K562 (cell line): Measurements from ENCODE around the gene CEACAM18. TPM values are rescaled to one million over a fixed set of nuclear protein-coding genes. Genes with fewer than 3 reads are reported as not detected.

ENCODE experiments used
- ATAC-seq: fragments of 200-7000 bp; cut with Tn5 transposase; 3 replicates; pipeline ENCODE4 v1.9.1; 2020; ENCODE audit warnings: moderate library complexity
- BruUV-seq: library from RNA; stranded (reverse); fragments of 400-500 nt; replicated peaks from 2 replicates; lab custom pipeline; 2021; lab: Mats Ljungman, UMichigan
- CTCF ChIA-PET: fragments of 300-600 bp; formaldehyde crosslinking; extraction: SDS; loops from one replicate; lab custom pipeline; 2021; ENCODE audit warnings: low intra/inter-chr PET ratio; lab: Yijun Ruan, JAX
- POLR2A ChIA-PET: fragments of 300-600, 350-650 bp; sonication (Branson Sonifier 250); formaldehyde crosslinking; extraction: SDS; loops from one replicate; lab custom pipeline; 2021; ENCODE audit warnings: antibody characterized with exemption, inconsistent platforms; lab: Yijun Ruan, JAX
- DNase-seq, 4 experiments: peaks; one replicate each; pipeline versions ENCODE4 v3.0.0 to v3.0.0-alpha.2; 2011 to 2018; ENCODE audit warnings: low spot score in 3 of 4, mixed read lengths in 3 of 4; ENCODE audit errors: extremely low read depth in 1 of 4
- FAIRE-seq: peaks from 2 replicates; lab custom pipeline; 2011; peaks lifted over from hg19 to GRCh38; lab: Jason Lieb, UNC
- H2AFZ ChIP-seq: 2 replicates; pipeline ENCODE4 v1.6.0; 2011; ENCODE audit warnings: low read depth, low read length, control low read depth, inconsistent platforms
- H3K27ac ChIP-seq: fragments of 200-600 bp; 3 replicates; pipeline ENCODE4 v1.8.0; 2011; ENCODE audit warnings: low read depth, mild to moderate bottlenecking, control low read depth, inconsistent platforms, low read length, moderate library complexity, mixed read lengths; ENCODE audit errors: extremely low read depth
- H3K27me3 ChIP-seq, 2 experiments: fragments of 300-600 bp in 1 of 2; 2 replicates in 1 of 2; 3 replicates in 1 of 2; pipeline versions ENCODE4 v1.6.0 to v1.8.0; 2011; ENCODE audit warnings: inconsistent platforms in 2 of 2, low read length in 2 of 2, mild to moderate bottlenecking in 1 of 2, mixed read lengths in 1 of 2, moderate library complexity in 1 of 2; ENCODE audit not compliant: control insufficient read depth in 2 of 2, insufficient read depth in 2 of 2
- H3K36me3 ChIP-seq: fragments of 300-600 bp; 3 replicates; pipeline ENCODE4 v1.8.0; 2011; ENCODE audit warnings: mild to moderate bottlenecking, low read length, inconsistent platforms; ENCODE audit not compliant: control insufficient read depth, insufficient read depth
- H3K4me1 ChIP-seq, 2 experiments: fragments of 200-600 bp in 1 of 2; replicated peaks in 1 of 2; 2 replicates in 1 of 2; 3 replicates in 1 of 2; pipeline versions ENCODE4 v1.5.1 to v1.8.0; 2011; ENCODE audit warnings: inconsistent platforms in 2 of 2, low read length in 2 of 2, mild to moderate bottlenecking in 1 of 2, mixed read lengths in 1 of 2, moderate library complexity in 1 of 2; ENCODE audit not compliant: control insufficient read depth in 2 of 2, insufficient read depth in 2 of 2
- H3K4me2 ChIP-seq: 2 replicates; pipeline ENCODE4 v1.6.1; 2011; ENCODE audit warnings: low read length, control low read depth, inconsistent platforms, mixed read lengths; ENCODE audit not compliant: insufficient read depth
- H3K4me3 ChIP-seq: fragments of 200-600 bp; sonication (generic), shearing (Covaris generic); 2 replicates; pipeline ENCODE4 v1.5.1; 2016; ENCODE audit warnings: control low read depth, inconsistent platforms
- H3K79me2 ChIP-seq: fragments of 200-600 bp; 3 replicates; pipeline ENCODE4 v1.8.0; 2011; ENCODE audit warnings: low read length, inconsistent platforms; ENCODE audit not compliant: control insufficient read depth, insufficient read depth
- H3K9ac ChIP-seq, 2 experiments: 2 replicates each; pipeline versions ENCODE4 v1.6.0 to v1.6.1; 2011; ENCODE audit warnings: low read depth in 2 of 2, low read length in 2 of 2, control low read depth in 1 of 2, inconsistent platforms in 1 of 2, mild to moderate bottlenecking in 1 of 2, mixed read lengths in 1 of 2; ENCODE audit not compliant: insufficient read depth in 1 of 2
- H3K9me1 ChIP-seq: one replicate; pipeline ENCODE4 v1.6.0; 2011; ENCODE audit warnings: inconsistent platforms, mild to moderate bottlenecking, low read length, moderate library complexity; ENCODE audit not compliant: control insufficient read depth, insufficient read depth
- H3K9me3 ChIP-seq: replicated peaks from 2 replicates; pipeline ENCODE4 v1.5.1; 2011; ENCODE audit warnings: low read depth, low read length, inconsistent platforms; ENCODE audit not compliant: control insufficient read depth, insufficient read depth
- H4K20me1 ChIP-seq: replicated peaks from 2 replicates; pipeline ENCODE4 v1.6.1; 2011; ENCODE audit warnings: low read length, inconsistent platforms, mixed read lengths; ENCODE audit not compliant: control insufficient read depth, insufficient read depth
- CTBP1 ChIP-seq: fragments of 450-650 bp; IDR thresholded peaks from 2 replicates; pipeline ENCODE4 v1.6.1; 2016; ENCODE audit warnings: borderline replicate concordance
- ELF2 ChIP-seq: fragments of 250-450 bp; sonication (Bioruptor Pico); IDR thresholded peaks from 2 replicates; pipeline ENCODE4 v1.5.0; 2021; ENCODE audit warnings: mild to moderate bottlenecking
- NCOA1 ChIP-seq: fragments of 450-650 bp; IDR thresholded peaks from 2 replicates; pipeline ENCODE4 v1.6.1; 2016; ENCODE audit warnings: low read depth
- NFRKB ChIP-seq: fragments of 450-650 bp; IDR thresholded peaks from 2 replicates; pipeline ENCODE4 v1.6.1; 2016; ENCODE audit warnings: low read depth
- PML ChIP-seq: IDR thresholded peaks from 2 replicates; pipeline ENCODE4 v1.6.1; 2012; ENCODE audit warnings: low read length, inconsistent platforms
- POU5F1 ChIP-seq: fragments of 150-350 bp; IDR thresholded peaks from 2 replicates; pipeline ENCODE4 v1.6.1; 2014; ENCODE audit warnings: borderline replicate concordance, low read length, low read depth, mild to moderate bottlenecking; ENCODE audit not compliant: partially characterized antibody
- SAP30 ChIP-seq: fragments of 200-600 bp; sonication (generic); IDR thresholded peaks from 2 replicates; pipeline ENCODE4 v1.6.1; 2012; ENCODE audit warnings: borderline replicate concordance, low read depth, mild to moderate bottlenecking, moderate library complexity, low read length, control low read depth, inconsistent platforms; ENCODE audit not compliant: insufficient read depth, poor library complexity, severe bottlenecking
- SIN3B ChIP-seq: fragments of 450-650 bp; IDR thresholded peaks from 2 replicates; pipeline ENCODE4 v1.6.1; 2017; ENCODE audit warnings: low read depth, mild to moderate bottlenecking, moderate library complexity
- SMARCC2 ChIP-seq: fragments of 450-650 bp; IDR thresholded peaks from 2 replicates; pipeline ENCODE4 v1.6.1; 2017; ENCODE audit warnings: antibody characterized with exemption, moderate library complexity, mild to moderate bottlenecking, low read depth
- YY1 ChIP-seq, 3 experiments: IDR thresholded peaks; 2 replicates each; pipeline ENCODE4 v1.6.1; 2011; ENCODE audit warnings: low read length in 2 of 3, mild to moderate bottlenecking in 2 of 3, moderate library complexity in 2 of 3, borderline replicate concordance in 1 of 3, control low read depth in 1 of 3, low read depth in 1 of 3; ENCODE audit not compliant: insufficient read depth in 3 of 3, insufficient replicate concordance in 2 of 3, control insufficient read depth in 1 of 3, insufficient read length in 1 of 3; ENCODE audit errors: extremely low read depth in 1 of 3
- ZNF134 ChIP-seq: fragments of 250-450 bp; sonication (Bioruptor Pico); conservative IDR thresholded peaks from 2 replicates; pipeline ENCODE4 v1.4.0; 2020
- ZNF24 ChIP-seq: fragments of 450-650 bp; IDR thresholded peaks from 2 replicates; pipeline ENCODE4 v1.6.1; 2016
- WGBS: fragments of 100-300 bp; shearing (Covaris generic); methylation state at CpG from one replicate; pipeline ENCODE4 v1.1.6; 2016; ENCODE audit warnings: low coverage, mixed read lengths; ENCODE audit not compliant: insufficient coverage; ENCODE audit errors: missing lambda C conversion rate; 5-methylcytosine and 5-hydroxymethylcytosine counted together
- in situ Hi-C: fragments of 300-500 bp; cut with MboI; formaldehyde crosslinking; loops from 4 replicates; pipeline ENCODE4 v1.15.0; 2018; ENCODE audit warnings: inconsistent platforms, mixed read lengths
- intact Hi-C: fragments of 100-400 bp; cut with micrococcal nuclease; formaldehyde crosslinking; loops from 2 replicates; pipeline ENCODE4 v1.14.2; 2022
- polyA plus RNA-seq, 8 experiments: library from polyadenylated mRNA; depleted of rRNA in 4 of 8; stranded (reverse) in 5 of 8; unstranded in 3 of 8; fragments of >200 nt; fragmentation: Nextera tagmentation in 2 of 8; fragmentation: Illumina TruSeq in 1 of 8; extraction: Ambion mirVana in 2 of 8; extraction: Trizol in 1 of 8; gene quantifications; 2 replicates each; pipeline versions ENCODE4 v1.2.1 to v1.2.3, GENCODE V29; 2011 to 2014; ENCODE audit warnings: inconsistent platforms in 1 of 8, missing spikeins in 1 of 8
- total RNA-seq, 7 experiments: library from RNA; depleted of rRNA in 6 of 7; stranded (reverse); fragments of >200 nt in 6 of 7; fragmentation: Illumina TruSeq in 2 of 7; extraction: Trizol in 2 of 7; gene quantifications; 2 replicates each; pipeline versions ENCODE4 v1.2.1 to v1.2.3, GENCODE V29; 2011 to 2021; ENCODE audit warnings: low replicate concordance in 1 of 7
- TF ChIP-seq, protein P1 (sequence below), 2 experiments: fragments of 450-650 bp; IDR thresholded peaks; 2 replicates each; pipeline ENCODE4 v1.6.1; 2018; ENCODE audit warnings: mild to moderate bottlenecking in 2 of 2, low read depth in 1 of 2; ENCODE audit not compliant: partially characterized antibody in 2 of 2

Gene CEACAM18
- total and polyA plus RNA-seq, 9 of the 15 experiments (the other 6 are each of a cell fraction or from before 2014, with no cell fraction given): 0.08 to 0.24 (median 0.15) TPM; not detected in 3

DNA sequence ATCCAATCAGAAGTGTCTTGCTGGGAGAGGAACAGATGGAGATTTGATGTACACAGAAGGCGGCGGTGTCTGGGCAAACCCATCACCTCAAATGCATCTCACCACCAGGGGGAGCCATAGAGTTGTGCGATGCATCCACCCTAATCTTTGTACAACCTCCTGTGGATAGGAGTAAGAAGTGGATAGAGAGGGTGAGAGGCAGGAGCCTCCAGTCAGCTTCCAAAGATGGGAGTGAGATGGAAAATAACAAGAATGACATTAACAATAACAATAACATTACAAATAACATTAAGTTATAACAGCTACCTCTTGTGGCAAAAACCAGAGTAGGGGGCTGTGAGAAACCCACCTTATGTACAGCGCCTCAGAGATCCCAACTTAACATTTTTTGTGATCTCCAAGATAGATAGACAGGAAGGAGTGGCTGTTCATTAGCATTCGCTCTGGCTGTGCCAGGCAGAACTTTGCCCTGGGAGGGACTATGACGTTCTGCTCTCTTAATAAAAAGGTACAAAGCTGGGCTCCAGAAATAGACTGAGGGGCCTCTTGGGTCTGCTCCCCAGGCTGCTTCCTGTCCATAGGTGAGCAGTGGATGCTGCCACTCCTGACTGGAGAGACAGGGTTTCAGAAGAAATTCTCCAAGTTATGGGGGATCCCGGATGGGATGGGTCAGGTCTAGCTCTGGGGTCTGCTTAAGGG lies 5.2 kb upstream of the CEACAM18 start:
- 46% methylated on average over 7 of the region's 7 CpGs for WGBS
- BruUV-seq: no TSS peak
- Histone ChIP-seq H3K4me2 (no peak overlapping the region), H3K9ac (no peak overlapping the region), H3K9me1 (no peaks in the 10 kb centered on the region), H2AFZ (0 out of 2 replicates have a peak overlapping the region, but pooled peaks have one; percentile 11), H3K4me3 (no peak overlapping the region), H3K9me3 (peaks cover 2% of the 10 kb centered on the region; the same call in 1 of the 2 replicates), H4K20me1 (no peaks in the 10 kb centered on the region), H3K36me3 (peaks cover 28% of the 10 kb centered on the region), H3K79me2 (peaks cover 50% of the 10 kb centered on the region), H3K27ac (no peak overlapping the region), H3K27me3 (no peaks in the 10 kb centered on the region), H3K4me1 (peaks cover 19 to 33% of the 10 kb centered on the region in 2 experiments)
- ATAC-seq: peak; percentile 66
- in situ Hi-C loops: loop anchor here (10.0 kb wide), 2 partner anchors 92 to 182 kb away; no protein-coding TSS in a partner anchor
- peak; percentile 74 to 94 (median 80) for DNase-seq
- peak; percentile 82 for FAIRE-seq
- CTCF ChIA-PET: interaction anchor here (0.5 to 1.9 kb wide), 4 partner anchors 96 to 184 kb away, joined by 3 to 12 read pairs (median 4); no protein-coding TSS in a partner anchor
- intact Hi-C loops: loop anchor here (1.0 to 5.0 kb wide), 5 partner anchors 42 to 184 kb away; no protein-coding TSS in a partner anchor
- POLR2A ChIA-PET: interaction anchor here (0.9 to 2.0 kb wide), 4 partner anchors 12 to 184 kb away, joined by 3 to 7 read pairs (median 4); no protein-coding TSS in a partner anchor
- TF ChIP-seq POU5F1 (no peak), CTBP1 (peak; percentile 81; the same call in 1 of the 2 replicates), PML (no peak), ZNF134 (0 out of 2 replicates have a peak, but pooled peaks have one; percentile 8), ELF2 (CRISPR knock-in tag) (no peak), NCOA1 (no peak), YY1 (IDR thresholded peaks at IDR 0.05; ENCODE audit: borderline replicate concordance in 1 of 3, control insufficient read depth in 1 of 3, extremely low read depth in 1 of 3, insufficient read depth in 3 of 3, insufficient read length in 1 of 3, insufficient replicate concordance in 2 of 3, low read depth in 1 of 3, low read length in 2 of 3) (no peak), SIN3B (no peak), ZNF24 (no peak; the same call in 1 of the 2 replicates), SAP30 (no peak), SMARCC2 (no peak), NFRKB (no peak)
- TF ChIP-seq, protein P1, sequence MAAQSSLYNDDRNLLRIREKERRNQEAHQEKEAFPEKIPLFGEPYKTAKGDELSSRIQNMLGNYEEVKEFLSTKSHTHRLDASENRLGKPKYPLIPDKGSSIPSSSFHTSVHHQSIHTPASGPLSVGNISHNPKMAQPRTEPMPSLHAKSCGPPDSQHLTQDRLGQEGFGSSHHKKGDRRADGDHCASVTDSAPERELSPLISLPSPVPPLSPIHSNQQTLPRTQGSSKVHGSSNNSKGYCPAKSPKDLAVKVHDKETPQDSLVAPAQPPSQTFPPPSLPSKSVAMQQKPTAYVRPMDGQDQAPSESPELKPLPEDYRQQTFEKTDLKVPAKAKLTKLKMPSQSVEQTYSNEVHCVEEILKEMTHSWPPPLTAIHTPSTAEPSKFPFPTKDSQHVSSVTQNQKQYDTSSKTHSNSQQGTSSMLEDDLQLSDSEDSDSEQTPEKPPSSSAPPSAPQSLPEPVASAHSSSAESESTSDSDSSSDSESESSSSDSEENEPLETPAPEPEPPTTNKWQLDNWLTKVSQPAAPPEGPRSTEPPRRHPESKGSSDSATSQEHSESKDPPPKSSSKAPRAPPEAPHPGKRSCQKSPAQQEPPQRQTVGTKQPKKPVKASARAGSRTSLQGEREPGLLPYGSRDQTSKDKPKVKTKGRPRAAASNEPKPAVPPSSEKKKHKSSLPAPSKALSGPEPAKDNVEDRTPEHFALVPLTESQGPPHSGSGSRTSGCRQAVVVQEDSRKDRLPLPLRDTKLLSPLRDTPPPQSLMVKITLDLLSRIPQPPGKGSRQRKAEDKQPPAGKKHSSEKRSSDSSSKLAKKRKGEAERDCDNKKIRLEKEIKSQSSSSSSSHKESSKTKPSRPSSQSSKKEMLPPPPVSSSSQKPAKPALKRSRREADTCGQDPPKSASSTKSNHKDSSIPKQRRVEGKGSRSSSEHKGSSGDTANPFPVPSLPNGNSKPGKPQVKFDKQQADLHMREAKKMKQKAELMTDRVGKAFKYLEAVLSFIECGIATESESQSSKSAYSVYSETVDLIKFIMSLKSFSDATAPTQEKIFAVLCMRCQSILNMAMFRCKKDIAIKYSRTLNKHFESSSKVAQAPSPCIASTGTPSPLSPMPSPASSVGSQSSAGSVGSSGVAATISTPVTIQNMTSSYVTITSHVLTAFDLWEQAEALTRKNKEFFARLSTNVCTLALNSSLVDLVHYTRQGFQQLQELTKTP (IDR thresholded peaks at IDR 0.05; ENCODE audit: low read depth in 1 of 2, partially characterized antibody in 2 of 2): peak in 1 of 2 experiments; percentile 43
